ENCODE data around the gene IGLL5.
"Not testable (repeated sequence)": the region's sequence is repeated elsewhere in the genome, so short reads cannot be mapped to it uniquely, and the experiment has no call there.

Gene IGLL5

DNA sequence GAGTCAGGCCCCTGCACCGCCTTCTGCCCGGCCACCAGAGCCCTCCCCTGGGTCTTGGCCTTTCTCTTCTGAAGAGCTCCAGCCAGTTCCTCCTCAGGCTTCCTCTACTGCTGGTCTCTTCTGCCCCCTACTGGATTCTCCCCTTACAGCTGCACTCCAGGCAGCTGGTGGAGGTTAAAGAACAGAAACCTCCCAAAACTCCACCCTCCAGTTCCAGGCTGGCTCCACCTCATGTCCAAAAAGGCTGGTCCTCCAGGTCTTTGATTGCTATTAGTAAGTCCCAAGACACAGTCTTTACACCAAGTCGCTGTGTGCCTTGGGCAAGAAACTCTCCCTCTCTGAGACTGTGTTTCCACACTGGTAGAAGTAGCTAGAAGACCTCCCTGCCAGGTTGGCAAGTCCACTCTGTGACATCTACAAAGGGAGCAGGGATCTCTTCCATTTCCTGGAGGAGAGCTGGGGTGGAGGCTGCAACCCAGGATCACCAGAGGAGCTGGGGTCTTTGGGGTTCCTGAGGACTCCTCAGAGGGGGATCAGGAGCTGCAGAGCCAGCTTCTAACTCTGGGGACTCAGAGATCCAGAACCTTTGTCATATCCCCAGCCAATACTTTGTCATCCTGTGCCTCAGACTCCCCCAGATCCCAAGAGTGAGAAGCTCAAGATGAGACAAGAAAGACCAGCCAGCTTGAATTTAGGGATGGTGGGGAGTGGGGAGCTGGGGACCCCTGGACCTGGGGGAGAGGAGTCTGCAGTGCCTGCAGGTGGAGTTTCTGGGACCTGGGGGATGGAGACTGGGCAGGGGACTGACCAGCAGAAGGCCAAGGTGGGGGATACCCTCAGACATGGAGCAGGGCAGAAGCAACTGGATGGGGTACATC, 3.4 kb upstream of the IGLL5 start:
- no peak for DNase-seq (ENCODE audit: low read depth)

DNA sequence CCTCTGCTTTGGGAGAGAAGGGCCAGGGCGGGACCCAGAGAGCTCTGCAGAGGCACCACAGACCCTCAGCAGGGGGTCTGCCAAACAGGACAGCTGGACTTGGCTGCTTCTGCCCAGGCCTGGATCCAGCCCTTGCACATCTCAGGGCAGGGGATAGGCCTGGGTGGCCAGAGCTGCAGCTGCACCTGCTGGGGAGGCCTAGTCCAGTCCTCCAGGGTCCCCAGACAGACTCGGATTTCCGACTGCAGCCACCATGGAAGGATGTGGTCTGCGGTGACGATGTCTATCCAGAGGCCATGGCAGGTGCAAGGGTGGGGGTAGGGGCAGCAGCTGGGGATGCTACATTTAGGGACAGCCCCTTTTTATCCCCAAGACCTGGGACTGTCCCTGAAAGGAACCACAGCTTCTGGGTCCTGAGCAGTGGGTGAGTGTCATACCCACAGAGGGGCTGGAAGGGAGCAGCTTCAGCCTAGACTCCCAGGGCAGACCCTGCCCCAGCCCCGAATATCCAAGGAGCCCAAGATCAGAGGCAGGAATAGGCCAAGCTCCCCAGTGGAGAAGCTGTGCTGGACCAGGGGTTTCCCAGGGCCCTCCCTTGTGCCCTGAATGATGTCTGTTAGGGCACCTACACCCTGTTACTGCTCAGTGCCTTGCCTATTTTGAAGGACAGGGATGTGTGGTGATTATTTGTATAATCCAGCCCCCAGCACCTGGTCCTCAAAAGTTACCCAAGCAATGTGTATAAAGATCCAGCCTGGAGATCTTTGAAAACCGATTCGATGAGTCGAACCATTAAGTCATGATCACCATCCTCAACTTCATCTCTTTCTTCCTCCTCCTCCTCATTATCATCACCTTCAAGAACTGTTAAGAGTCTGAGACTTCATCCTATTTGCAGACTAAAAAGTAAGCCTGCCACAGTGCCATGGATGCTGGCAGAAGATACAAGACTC, 2.5 kb upstream of the IGLL5 start:
- DNase-seq (ENCODE audit: low read depth): no peak

DNA sequence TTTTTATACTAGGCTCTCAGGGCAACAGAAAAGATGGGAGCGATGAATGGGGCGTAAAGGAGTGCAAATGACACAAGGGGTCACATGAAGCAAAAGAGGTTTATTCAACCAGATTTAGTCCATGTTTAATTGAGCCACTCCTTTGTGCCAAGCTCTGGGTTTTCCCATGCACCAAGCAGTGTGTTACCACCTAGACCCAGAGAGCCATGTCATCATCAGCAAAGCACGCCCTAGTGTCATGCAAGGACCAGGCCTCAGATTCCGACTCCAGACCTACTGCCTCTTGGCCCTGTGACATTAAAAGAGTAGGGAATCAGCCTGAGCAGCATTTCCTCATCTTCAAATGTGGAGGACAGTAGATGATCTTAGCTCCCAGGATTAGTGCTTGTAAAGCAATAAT, 1.1 kb upstream of the IGLL5 start:
- no peak for DNase-seq (ENCODE audit: low read depth)

DNA sequence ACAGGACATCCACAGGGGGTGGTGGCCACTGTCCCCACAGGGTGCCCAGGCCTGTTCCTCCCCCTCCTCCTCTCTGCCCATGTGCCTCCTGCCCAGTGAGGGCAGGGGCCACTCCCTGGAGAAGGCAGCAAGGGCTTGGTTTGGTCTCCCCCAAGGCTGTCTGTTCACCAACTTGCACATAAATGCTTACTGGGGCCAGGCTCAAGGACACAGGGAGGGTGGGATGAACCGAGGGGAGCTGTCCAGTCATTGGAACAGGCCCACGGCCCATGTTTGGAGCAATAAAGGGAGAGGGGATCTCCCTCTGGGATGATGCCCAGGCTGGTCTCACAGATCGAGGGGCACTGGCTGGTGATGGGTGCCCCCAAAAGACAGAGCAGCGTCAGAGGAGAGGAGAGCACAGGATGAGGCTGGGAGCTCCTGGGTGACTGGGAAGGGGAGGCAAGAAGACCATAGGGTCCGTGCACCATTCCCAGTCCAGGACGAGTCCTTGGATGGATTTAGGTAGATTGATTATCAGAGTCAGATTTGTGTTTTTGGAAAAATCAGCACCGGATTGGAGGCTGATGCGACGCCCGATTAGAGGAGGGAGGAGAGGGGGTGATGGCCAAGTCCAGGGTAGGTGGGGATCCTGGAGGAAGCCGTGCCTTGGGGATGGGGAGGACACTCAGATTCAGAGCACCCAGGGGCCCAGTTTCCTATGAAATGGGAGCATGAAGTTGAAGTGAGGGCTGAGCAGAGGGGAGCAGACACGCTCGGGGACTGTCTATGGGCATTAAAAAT, 1.1 kb downstream of the IGLL5 start:
- DNase-seq (ENCODE audit: low read depth): no peak

DNA sequence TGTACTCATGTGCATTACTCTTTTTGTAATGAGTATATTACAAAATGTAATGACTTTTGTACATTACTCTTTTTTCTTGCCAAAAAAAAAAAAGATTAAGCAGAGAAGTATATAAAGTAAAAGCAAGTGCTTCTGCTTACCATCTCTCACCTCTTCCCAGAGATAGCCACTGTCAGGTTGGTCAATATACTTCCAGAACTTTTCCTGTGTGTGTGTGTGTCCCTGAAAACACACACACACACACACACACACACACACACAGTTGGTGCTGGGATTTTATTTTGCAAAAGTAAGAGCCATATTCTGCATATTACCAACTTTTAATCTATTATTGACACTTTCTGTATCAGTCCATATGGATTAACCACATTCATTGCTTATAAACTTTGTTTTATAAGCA, 2.5 kb downstream of the IGLL5 start:
- no peak for DNase-seq (ENCODE audit: low read depth)

DNA sequence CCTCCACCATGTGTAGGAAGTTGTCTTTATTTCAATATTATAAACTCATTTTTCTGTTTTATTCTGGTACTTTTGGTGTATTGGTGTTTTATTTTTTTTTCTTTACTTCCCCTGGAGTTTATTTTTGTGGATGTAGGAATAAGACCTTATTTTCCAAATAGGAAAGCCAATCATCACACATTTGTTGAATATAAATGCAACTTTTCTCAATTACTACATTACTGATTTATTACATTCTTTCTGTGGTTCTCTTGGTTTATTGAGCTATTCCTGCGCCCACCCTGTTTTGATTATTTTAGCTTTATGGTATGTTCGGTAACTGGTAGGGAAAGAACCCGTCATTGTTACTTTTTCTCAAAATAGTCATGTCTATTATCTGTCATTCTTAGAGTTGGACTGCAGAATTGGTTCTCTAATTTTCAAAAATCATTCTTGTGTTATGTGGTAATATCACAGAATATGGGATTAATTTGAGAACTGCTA, 3.6 kb downstream of the IGLL5 start:
- DNase-seq (ENCODE audit: low read depth): no peak

DNA sequence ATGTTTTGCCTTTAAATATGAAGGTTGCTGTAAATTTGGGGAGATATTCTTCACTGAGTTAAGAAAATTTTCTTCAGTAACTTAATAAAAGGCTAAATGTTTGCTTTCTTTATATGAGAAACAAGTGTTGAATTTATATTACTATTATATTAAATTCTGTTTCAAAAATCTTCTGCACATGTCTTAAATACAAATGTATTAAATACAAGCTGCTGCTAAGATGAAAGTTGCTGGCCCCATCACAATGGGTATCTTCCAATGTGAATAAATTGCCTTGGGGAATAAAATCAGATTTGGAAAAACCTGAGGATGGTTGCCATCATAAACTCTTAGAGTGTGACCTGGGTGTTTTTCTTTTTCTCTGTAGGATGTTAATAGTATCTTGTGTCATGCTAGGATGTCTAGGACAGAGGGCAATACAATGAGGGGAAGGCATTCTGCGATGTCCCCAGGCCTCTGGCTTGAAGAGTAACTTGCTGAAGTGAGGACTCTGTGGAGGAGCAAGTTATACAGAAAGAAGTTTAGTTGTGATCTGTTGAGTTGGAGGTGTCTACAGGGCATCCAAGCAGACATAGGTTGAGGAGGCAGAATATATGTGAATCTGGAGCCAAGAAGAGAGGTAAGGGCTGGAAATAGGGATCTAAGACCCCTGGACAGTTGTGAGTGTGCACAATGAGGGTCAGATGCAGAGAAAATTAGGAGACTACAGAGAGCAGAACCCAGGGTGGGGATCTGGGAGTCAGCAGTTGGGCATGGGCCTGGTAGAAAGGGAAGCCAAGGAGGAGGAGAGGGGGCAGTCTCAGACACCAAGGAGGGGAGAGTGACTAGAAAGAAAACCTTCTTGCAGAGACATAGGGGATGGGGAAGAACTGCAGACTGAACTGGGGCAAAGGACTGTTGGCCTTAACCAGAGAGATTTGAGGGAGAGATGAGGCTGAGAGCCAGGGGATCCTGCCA, 4.8 kb downstream of the IGLL5 start:
- DNase-seq (ENCODE audit: low read depth): no peak

DNA sequence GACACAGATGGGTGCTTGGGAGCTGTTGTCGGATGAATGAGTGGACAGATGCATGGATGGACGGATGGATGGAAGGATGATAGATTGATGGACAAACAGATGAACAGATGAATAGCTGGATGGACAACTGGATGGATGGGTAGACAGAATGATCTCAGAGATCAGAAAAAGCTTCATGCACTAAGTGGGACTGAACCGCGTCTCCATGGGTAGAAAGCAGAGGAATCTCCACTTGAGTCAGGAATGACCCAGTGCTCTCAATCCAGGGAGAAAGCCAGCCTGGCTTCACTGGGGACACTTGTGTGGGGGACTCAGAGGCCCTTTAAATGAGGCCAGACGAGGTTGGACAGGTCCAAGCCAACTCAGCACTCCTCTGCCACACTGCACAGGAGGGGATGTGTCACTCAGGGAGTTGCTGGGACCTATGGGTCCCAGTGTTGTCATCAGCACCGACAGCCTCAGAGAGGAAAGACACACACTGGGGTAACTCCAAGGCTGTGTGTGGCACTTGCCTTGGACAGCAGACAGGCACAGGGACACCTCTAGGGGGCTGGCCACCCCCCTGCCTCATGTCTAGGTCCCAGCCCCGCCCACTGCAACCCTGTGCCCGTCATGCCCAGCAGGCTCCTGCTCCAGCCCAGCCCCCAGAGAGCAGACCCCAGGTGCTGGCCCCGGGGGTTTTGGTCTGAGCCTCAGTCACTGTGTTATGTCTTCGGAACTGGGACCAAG, 5.6 kb downstream of the IGLL5 start:
- DNase-seq (ENCODE audit: low read depth): no peak

DNA sequence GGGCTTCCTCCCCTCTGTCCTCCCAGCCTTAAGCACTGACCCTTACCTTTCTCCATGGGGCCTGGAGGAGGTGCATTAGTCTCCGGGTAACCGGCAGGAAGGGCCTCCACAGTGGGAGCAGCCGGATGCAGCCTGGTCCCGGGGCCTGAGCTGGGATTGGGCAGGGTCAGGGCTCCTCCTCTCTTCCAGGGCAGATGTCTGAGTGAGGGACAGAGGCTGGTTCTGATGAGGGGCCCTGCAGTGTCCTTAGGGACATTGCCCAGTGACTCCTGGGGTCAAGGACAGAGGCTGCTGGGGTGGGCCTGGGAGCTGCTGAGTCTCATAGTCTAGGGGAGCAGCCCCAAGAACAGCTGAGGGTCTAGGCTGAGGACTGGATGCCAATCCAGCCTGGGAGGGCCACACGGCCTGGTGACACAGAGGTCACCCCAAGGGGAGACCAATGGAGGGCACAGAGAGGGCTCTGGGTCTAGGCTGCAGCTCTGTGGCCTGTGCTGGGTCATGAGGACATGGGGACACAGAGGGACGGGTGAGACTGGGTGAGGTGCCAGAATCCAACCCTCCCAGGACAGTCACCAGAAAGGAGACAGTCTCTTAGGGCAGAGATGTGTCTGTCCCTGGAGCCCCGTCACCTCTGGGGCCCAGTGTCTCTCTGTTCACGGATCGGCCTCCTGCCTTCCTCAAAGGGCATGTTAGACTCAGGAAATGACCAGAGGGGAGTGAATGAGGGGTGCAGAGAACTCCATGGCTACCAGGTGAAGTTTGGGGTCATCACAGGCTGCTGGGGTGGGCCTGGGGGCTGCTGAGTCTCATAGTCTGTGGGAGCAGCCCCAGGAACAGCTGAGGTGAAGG, 6.5 kb downstream of the IGLL5 start:
- no peak for DNase-seq (ENCODE audit: low read depth)

DNA sequence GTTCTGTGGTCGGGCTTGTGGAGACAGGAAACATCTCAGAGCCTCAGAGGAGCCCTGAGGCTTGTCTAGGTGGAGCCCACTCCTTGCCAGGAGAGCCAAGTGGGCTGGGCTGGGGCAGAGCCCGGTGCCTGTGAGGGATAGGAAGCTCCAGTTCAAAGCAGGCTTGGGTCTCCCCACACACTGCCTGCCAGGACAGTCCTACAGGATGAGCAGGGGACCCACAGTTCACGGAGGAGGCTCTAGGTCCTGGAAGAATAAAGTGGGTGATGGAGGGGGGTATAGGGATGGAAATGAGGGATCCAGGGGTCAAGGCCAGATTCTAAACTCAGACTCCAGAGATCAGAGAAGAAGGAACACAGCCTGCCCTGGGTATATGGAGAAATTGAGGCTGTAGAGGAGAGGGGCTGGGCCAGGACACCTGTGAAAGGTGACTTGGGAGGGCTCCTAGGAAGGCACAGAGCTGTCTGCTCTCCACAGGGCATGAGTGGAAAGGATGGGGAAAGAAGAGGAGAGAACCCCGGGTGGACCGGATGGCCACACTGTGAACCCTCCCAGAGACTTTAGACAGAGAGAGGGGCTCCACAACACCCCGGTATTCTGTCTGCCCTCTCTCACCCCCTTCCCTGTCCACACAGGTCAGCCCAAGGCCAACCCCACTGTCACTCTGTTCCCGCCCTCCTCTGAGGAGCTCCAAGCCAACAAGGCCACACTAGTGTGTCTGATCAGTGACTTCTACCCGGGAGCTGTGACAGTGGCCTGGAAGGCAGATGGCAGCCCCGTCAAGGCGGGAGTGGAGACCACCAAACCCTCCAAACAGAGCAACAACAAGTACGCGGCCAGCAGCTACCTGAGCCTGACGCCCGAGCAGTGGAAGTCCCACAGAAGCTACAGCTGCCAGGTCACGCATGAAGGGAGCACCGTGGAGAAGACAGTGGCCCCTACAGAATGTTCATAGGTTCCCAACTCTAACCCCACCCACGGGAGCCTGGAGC, 7.4 kb downstream of the IGLL5 start:
- no peak for DNase-seq (ENCODE audit: low read depth)

DNA sequence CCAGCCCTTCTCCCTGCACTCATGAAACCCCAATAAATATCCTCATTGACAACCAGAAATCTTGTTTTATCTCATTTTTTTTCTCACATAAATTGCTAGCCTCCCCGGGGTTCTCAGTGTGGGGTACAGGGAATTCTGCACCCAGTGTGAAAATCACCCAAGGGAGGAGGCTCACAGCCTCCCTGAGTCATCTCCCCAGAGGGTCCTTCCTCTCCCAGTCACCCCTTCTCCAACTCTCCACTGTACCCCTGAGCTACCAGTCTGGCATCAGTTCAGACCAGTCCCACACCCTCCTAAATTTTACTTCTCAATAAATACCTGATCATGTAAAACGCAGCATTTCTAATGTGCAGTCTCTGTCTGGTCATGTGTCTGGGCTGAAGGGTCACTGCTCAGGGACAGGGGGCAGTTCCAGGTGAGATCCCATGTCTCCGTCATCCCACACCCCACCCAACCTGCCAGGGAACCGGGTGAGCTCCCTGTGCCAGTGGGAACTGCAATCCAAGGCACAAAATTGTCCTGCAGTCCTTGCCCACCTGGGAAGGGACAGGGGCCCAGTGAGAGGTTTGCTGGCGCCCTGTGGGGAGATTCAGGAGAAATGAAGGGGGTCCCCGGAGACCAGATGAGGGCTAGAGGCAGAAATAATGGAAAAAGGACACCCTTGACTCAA, 8.3 kb downstream of the IGLL5 start:
- DNase-seq (ENCODE audit: low read depth): no peak

DNA sequence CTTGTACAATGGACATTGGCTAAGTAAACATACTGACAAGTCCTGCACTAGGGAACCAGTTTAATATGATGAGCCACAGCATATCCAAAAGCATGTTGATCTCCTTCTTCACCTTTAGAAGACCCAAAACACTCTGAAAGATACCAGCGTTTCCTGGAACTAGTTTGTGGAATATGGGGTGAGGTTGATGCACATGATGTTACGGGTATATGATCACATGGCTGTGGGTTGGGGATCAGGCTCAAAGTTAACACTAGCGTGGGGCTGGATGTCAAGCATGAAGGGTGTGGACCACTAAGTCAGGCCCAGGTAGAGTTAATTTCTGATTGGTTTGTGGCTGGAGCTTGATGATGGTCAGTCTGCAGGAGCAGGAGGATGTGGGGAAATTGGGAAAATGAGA, 9.0 kb downstream of the IGLL5 start:
- no peak for DNase-seq (ENCODE audit: low read depth)

DNA sequence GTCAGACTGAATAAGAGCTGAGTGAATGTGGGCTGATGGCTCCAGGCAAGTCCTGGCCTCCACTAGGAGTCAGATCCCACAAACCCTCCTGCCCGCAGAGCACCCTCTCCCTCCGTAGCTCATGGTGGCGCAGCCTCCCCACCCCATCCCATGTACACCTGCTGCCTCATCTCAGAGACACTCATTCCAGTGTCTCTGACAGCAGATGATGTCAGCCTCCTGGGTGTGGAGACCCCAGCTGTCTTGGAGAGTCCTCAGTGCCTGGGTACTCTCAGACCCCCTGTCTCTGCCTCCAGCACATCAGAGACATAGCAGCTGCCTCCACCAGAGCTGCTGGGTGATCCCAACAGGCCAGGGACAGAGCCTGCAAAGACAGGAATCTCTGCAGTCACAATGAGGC, 9.5 kb downstream of the IGLL5 start:
- DNase-seq (ENCODE audit: low read depth): no peak

DNA sequence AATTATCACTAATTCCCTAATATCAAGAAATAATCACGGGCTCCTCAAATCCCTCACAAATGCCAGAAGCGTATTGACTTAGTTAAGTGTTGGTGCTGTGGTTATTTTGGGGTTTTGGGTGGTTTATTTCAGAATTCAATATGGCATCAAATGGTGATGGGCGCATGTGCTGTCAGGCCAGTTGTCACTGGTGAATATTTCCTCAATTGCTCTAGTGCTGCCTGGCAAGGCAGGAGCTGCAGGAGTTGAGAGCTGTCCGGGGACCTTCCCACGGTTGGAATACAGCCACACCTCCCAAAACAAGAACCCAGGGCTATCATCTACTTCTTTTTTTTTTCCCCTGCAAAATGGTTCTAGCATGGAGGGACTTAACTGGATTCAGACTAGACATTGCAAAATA, 10.3 kb downstream of the IGLL5 start:
- no peak for DNase-seq (ENCODE audit: low read depth)

DNA sequence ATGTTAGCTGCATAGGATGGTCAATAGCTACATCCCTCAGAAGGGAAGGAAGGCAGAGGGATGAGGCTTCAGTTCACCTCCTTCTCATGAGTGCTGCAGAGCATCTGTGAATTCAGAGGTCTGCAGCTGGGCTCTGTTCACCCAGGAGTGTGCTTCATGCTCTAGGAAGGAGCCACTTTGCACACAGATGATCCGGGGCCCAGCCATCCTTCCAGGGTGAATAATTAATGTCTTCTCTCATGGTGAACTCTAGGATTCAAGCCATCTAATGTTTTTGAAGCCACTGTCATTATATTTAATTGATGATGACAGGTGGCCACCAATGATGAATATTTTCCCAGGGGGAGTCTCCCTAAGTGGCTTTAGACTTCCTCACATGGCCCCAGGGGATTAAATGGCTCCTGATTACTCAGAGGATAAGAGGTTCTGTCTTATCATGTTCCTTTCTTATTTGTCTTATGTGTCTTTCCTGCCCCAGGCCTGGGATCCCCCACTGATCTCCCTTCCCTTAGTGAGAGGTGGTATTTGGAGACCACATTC, 10.9 kb downstream of the IGLL5 start:
- not testable (repeated sequence) for DNase-seq (ENCODE audit: low read depth)

DNA sequence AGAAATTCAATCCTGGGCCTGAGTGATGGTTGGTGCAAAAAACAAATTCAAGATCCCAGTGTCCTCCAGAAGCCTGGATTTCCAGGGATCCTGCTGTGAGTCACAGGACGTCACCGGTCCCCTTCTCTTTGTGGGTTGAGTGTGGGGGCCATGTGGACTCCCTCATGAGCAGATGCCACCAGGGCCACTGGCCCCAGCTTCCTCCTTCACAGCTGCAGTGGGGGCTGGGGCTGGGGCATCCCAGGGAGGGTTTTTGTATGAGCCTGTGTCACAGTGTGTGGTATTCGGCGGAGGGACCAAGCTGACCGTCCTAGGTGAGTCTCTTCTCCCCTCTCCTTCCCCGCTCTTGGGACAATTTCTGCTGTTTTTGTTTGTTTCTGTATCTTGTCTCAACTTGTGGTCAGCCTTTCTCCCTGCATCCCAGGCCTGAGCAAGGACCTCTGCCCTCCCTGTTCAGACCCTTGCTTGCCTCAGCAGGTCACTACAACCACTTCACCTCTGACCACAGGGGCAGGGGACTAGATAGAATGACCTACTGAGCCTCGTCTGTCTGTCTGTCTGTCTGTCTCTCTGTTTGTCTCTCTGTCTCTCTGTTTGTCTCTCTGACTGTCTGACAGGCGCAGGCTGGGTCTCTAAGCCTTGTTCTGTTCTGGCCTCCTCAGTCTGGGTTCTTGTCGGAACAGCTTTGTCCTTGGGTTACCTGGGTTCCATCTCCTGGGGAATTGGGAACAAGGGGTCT, 11.9 kb downstream of the IGLL5 start:
- not testable (repeated sequence) for DNase-seq (ENCODE audit: low read depth)
